ENCODE measurements around the gene PRTN3.

DNA sequence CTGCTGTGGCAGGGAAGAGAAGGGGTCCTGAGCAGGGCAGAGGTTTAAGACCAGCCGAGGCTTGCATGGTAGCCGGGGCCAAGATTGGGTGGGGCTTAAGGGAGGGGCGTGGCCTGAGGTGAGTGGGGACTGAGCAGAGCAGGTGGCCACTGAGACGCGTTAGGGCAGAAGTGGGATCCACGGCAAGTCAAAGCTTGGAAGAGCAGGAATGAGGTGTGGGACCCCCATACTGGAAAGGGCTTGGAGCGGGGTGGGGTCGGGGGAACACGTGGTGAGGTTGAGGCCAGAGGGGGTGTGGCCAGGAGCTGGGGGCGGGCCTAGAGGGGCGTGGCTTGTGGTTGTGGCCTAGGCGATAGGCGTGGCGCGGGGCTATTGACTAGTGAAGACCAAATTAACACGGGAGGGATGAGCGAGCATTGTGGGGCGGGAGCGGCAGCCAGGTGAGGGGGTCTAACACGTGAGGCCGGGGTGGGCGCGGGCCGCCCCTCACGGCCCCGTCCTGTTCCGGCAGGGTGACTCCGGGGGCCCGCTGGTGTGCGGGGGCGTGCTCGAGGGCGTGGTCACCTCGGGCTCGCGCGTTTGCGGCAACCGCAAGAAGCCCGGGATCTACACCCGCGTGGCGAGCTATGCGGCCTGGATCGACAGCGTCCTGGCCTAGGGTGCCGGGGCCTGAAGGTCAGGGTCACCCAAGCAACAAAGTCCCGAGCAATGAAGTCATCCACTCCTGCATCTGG, 21.9 kb downstream of the PRTN3 start:
- TF ChIP-seq, protein P1, sequence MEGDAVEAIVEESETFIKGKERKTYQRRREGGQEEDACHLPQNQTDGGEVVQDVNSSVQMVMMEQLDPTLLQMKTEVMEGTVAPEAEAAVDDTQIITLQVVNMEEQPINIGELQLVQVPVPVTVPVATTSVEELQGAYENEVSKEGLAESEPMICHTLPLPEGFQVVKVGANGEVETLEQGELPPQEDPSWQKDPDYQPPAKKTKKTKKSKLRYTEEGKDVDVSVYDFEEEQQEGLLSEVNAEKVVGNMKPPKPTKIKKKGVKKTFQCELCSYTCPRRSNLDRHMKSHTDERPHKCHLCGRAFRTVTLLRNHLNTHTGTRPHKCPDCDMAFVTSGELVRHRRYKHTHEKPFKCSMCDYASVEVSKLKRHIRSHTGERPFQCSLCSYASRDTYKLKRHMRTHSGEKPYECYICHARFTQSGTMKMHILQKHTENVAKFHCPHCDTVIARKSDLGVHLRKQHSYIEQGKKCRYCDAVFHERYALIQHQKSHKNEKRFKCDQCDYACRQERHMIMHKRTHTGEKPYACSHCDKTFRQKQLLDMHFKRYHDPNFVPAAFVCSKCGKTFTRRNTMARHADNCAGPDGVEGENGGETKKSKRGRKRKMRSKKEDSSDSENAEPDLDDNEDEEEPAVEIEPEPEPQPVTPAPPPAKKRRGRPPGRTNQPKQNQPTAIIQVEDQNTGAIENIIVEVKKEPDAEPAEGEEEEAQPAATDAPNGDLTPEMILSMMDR (IDR thresholded peaks at IDR 0.05) = no peak
- no peak for TF ChIP-seq POLR2A (IDR thresholded peaks at IDR 0.05)

Data from suprapubic skin (tissue), 3 donors.